Fibroblast of lung (primary cell): ENCODE measurements around the gene ADGRF5. TPM values are rescaled to one million over a fixed set of nuclear protein-coding genes. Genes with fewer than 3 reads are reported as not detected.

Source experiments
- DNase-seq, 2 donors: peaks; one replicate each; pipeline versions ENCODE4 v3.0.0 to v3.0.0-alpha.2; 2010; ENCODE audit warnings: low read depth in 2 of 2
- H2AFZ ChIP-seq: 2 replicates; pipeline ENCODE4 v1.5.1; 2012; ENCODE audit warnings: low read length, control low read depth, inconsistent platforms
- H3K27ac ChIP-seq: 2 replicates; pipeline ENCODE4 v1.5.1; 2011; ENCODE audit warnings: low read length, control low read depth; ENCODE audit not compliant: insufficient read depth
- H3K27me3 ChIP-seq: 2 replicates; pipeline ENCODE4 v1.5.1; 2011; ENCODE audit warnings: mild to moderate bottlenecking, low read length; ENCODE audit not compliant: control insufficient read depth, insufficient read depth
- H3K36me3 ChIP-seq: 2 replicates; pipeline ENCODE4 v1.5.1; 2011; ENCODE audit warnings: low read length; ENCODE audit not compliant: control insufficient read depth, insufficient read depth
- H3K4me1 ChIP-seq: 2 replicates; pipeline ENCODE4 v1.5.1; 2011; ENCODE audit warnings: low read length; ENCODE audit not compliant: control insufficient read depth, insufficient read depth; ENCODE audit errors: extremely low read depth
- H3K4me2 ChIP-seq: 2 replicates; pipeline ENCODE4 v1.5.1; 2011; ENCODE audit warnings: low read length, control low read depth; ENCODE audit not compliant: insufficient read depth; ENCODE audit errors: extremely low read depth
- H3K4me3 ChIP-seq, 4 experiments: fragments of 200-600 bp in 1 of 4; sonication (generic) in 1 of 4; replicated peaks in 1 of 4; 2 replicates each; pipeline ENCODE4 v1.5.1; 2011 to 2016; ENCODE audit warnings: low read length in 4 of 4, low read depth in 3 of 4, mild to moderate bottlenecking in 3 of 4, control low read depth in 2 of 4, inconsistent platforms in 1 of 4, mixed read lengths in 1 of 4; ENCODE audit not compliant: insufficient read depth in 1 of 4; ENCODE audit errors: control extremely low read depth in 1 of 4
- H3K79me2 ChIP-seq: 2 replicates; pipeline ENCODE4 v1.5.1; 2012; ENCODE audit warnings: mild to moderate bottlenecking, low read length, inconsistent platforms; ENCODE audit not compliant: control insufficient read depth, insufficient read depth
- H3K9ac ChIP-seq: 2 replicates; pipeline ENCODE4 v1.5.1; 2011; ENCODE audit warnings: mild to moderate bottlenecking, low read length, control low read depth; ENCODE audit not compliant: insufficient read depth
- H3K9me3 ChIP-seq: 2 replicates; pipeline ENCODE4 v1.5.1; 2012; ENCODE audit warnings: low read depth, low read length; ENCODE audit not compliant: control insufficient read depth, insufficient read depth
- H4K20me1 ChIP-seq: 2 replicates; pipeline ENCODE4 v1.5.1; 2011; ENCODE audit warnings: low read length; ENCODE audit not compliant: control insufficient read depth, insufficient read depth; ENCODE audit errors: extremely low read depth
- CTCF ChIP-seq, 2 donors: IDR thresholded peaks in 1 of 2; conservative IDR thresholded peaks in 1 of 2; 1 replicate in 1 of 2; 2 replicates in 1 of 2; pipeline ENCODE4 v1.5.1; 2011 to 2012; ENCODE audit warnings: low read length in 2 of 2, control low read depth in 1 of 2, inconsistent platforms in 1 of 2, low read depth in 1 of 2, mild to moderate bottlenecking in 1 of 2
- EZH2 ChIP-seq: IDR thresholded peaks from 2 replicates; pipeline ENCODE4 v1.5.1; 2012; ENCODE audit warnings: low read length, control low read depth, mild to moderate bottlenecking; ENCODE audit errors: missing control alignments
- polyA plus RNA-seq, 2 donors: library from polyadenylated mRNA; depleted of rRNA in 1 of 2; stranded (reverse) in 1 of 2; unstranded in 1 of 2; fragments of >200 nt; gene quantifications; 2 replicates each; pipeline ENCODE4 v1.2.1, GENCODE V29; 2011 to 2012; ENCODE audit warnings: missing spikeins in 1 of 2
- total RNA-seq: library from RNA; depleted of rRNA; stranded (reverse); fragments of >200 nt; gene quantifications from 2 replicates; pipeline ENCODE4 v1.2.1, GENCODE V29; 2014

The ADGRF5 gene
- total and polyA plus RNA-seq, 2 donors (not counting 1 experiment from before 2014, with no cell fraction given) = under 0.01 to 19.3 TPM

- H3K9me3 ChIP-seq = no peaks in the 10 kb centered on the region
- no peak overlapping the region for H3K4me2 ChIP-seq
- no peak overlapping the region for H3K4me3 ChIP-seq
- peak in 1 of 2 donors; percentile 16 for DNase-seq
- H3K4me1 ChIP-seq = no peaks in the 10 kb centered on the region
- no peaks in the 10 kb centered on the region for H3K79me2 ChIP-seq
- no peaks in the 10 kb centered on the region for H4K20me1 ChIP-seq
- no peaks in the 10 kb centered on the region for H3K36me3 ChIP-seq
- TF ChIP-seq EZH2 (no peak), CTCF (conservative IDR thresholded peaks at IDR 0.05 in 1 of 2, IDR thresholded peaks at IDR 0.05 in 1 of 2; ENCODE audit: low read depth in 1 of 2, low read length in 2 of 2) (no peak)
- no peaks in the 10 kb centered on the region for H3K27me3 ChIP-seq
- no peak overlapping the region for H3K9ac ChIP-seq
- no peak overlapping the region for H2AFZ ChIP-seq
- H3K27ac ChIP-seq = no peak overlapping the region
These were observed 19.8 kb downstream of the ADGRF5 start for GRCh38 chr6:46901882-46902314.

GRCh38 chr6:46900266-46900665, 21.5 kb downstream of the ADGRF5 start:
- Histone ChIP-seq H3K9ac (no peak overlapping the region), H4K20me1 (no peaks in the 10 kb centered on the region), H3K27me3 (no peaks in the 10 kb centered on the region), H3K36me3 (no peaks in the 10 kb centered on the region), H3K4me3 (no peak overlapping the region), H3K79me2 (no peaks in the 10 kb centered on the region), H2AFZ (no peak overlapping the region), H3K4me2 (no peak overlapping the region), H3K9me3 (no peaks in the 10 kb centered on the region), H3K4me1 (no peaks in the 10 kb centered on the region), H3K27ac (peak overlapping the region; percentile 18)
- TF ChIP-seq EZH2 (no peak), CTCF (conservative IDR thresholded peaks at IDR 0.05 in 1 of 2, IDR thresholded peaks at IDR 0.05 in 1 of 2; ENCODE audit: low read depth in 1 of 2, low read length in 2 of 2) (no peak)
- peak in 1 of 2 donors; percentile 30 for DNase-seq

GRCh38 chr6:46899659-46900058, 22.1 kb downstream of the ADGRF5 start:
- Histone ChIP-seq H2AFZ (no peak overlapping the region), H3K27me3 (no peaks in the 10 kb centered on the region), H3K27ac (peak overlapping the region; percentile 44), H3K79me2 (no peaks in the 10 kb centered on the region), H3K36me3 (no peaks in the 10 kb centered on the region), H3K4me2 (no peak overlapping the region), H3K4me1 (no peaks in the 10 kb centered on the region), H3K4me3 (no peak overlapping the region), H3K9me3 (no peaks in the 10 kb centered on the region), H3K9ac (no peak overlapping the region), H4K20me1 (no peaks in the 10 kb centered on the region)
- DNase-seq = peak; percentile 38 to 57
- TF ChIP-seq CTCF (conservative IDR thresholded peaks at IDR 0.05 in 1 of 2, IDR thresholded peaks at IDR 0.05 in 1 of 2; ENCODE audit: low read depth in 1 of 2, low read length in 2 of 2) = no peak
- no peak for TF ChIP-seq EZH2
